ENCODE data around the gene PTRH1. TPM values are rescaled to one million over a fixed set of nuclear protein-coding genes. Genes with fewer than 3 reads are reported as not detected.
A peak's percentile ranks its signal among the peaks of the same experiment; 100 is the strongest.

Gene PTRH1
- total RNA-seq, 1 experiment from 2014 or later: 8.7 TPM

GRCh38 chr9:127738666-127739065, 23.2 kb upstream of the PTRH1 start:
- POLR2A ChIA-PET: no interaction called here
- intact Hi-C loops (cut with micrococcal nuclease; ENCODE audit: unreplicated experiment): loop anchor here (5.0 kb wide), 1 partner anchor 179 kb away; the partner anchor contains the start of gene ST6GALNAC4
- Histone ChIP-seq H3K36me3 (ENCODE audit: control insufficient read depth, insufficient read depth, low read length) (no peaks in the 10 kb centered on the region), H3K4me3 (ENCODE audit: low read depth, low read length) (no peak overlapping the region), H3K27me3 (replicated peaks; ENCODE audit: control insufficient read depth, insufficient read depth, low read length) (no peaks in the 10 kb centered on the region; the same call in 1 of the 2 replicates), H3K4me1 (no peaks in the 10 kb centered on the region), H3K9me3 (no peaks in the 10 kb centered on the region)
- no peak for TF ChIP-seq CTCF (IDR thresholded peaks at IDR 0.05; ENCODE audit: insufficient read depth in 1 of 2, low read depth in 1 of 2, low read length in 1 of 2, severe bottlenecking in 1 of 2, unreplicated experiment in 1 of 2)
- Mint-ChIP-seq H3K27ac (ENCODE audit: unreplicated experiment) (no peak overlapping the region), H3K4me1 (ENCODE audit: low read depth, unreplicated experiment) (no peaks in the 10 kb centered on the region), H3K9me3 (ENCODE audit: unreplicated experiment) (no peaks in the 10 kb centered on the region), H3K4me3 (ENCODE audit: unreplicated experiment) (no peak overlapping the region), H3K27me3 (ENCODE audit: insufficient read depth, unreplicated experiment) (peaks cover 10% of the 10 kb centered on the region), H3K36me3 (ENCODE audit: insufficient read depth, unreplicated experiment) (peaks cover 7% of the 10 kb centered on the region)
- CTCF ChIA-PET: no interaction called here
- no TSS peak for BruUV-seq (replicated peaks)
- no peak for DNase-seq

- TF ChIP-seq CTCF (IDR thresholded peaks at IDR 0.05; ENCODE audit: insufficient read depth in 1 of 2, low read depth in 1 of 2, low read length in 1 of 2, severe bottlenecking in 1 of 2, unreplicated experiment in 1 of 2): no peak
- peaks cover 7% of the 10 kb centered on the region for H3K36me3 Mint-ChIP-seq (ENCODE audit: insufficient read depth, unreplicated experiment)
- no TSS peak for BruUV-seq (replicated peaks)
Measured at GRCh38 chr9:127735530-127736185, 20.2 kb upstream of the PTRH1 start.

GRCh38 chr9:127734747-127735529, 19.5 kb upstream of the PTRH1 start, which contains the start of gene TOR2A:
TSS of gene TOR2A (minus strand) at chr9:127735294. CDS start at chr9:127735270, 24 bp downstream.
- peak; percentile 96 to 98 for DNase-seq
- Mint-ChIP-seq H3K27me3 (ENCODE audit: insufficient read depth, unreplicated experiment) (peaks cover 10% of the 10 kb centered on the region), H3K4me3 (ENCODE audit: unreplicated experiment) (peak within 1 kb of the TSS; percentile 68), H3K9me3 (ENCODE audit: unreplicated experiment) (no peaks in the 10 kb centered on the region), H3K4me1 (ENCODE audit: low read depth, unreplicated experiment) (no peaks in the 10 kb centered on the region), H3K36me3 (ENCODE audit: insufficient read depth, unreplicated experiment) (peaks cover 7% of the 10 kb centered on the region), H3K27ac (ENCODE audit: unreplicated experiment) (no peak within 1 kb of the TSS)
- H3K9me3 ChIP-seq: no peaks in the 10 kb centered on the region
- no peaks in the 10 kb centered on the region for H3K4me1 ChIP-seq
- peak; percentile 92 for TF ChIP-seq CTCF (IDR thresholded peaks at IDR 0.05; ENCODE audit: insufficient read depth in 1 of 2, low read depth in 1 of 2, low read length in 1 of 2, severe bottlenecking in 1 of 2, unreplicated experiment in 1 of 2)
- intact Hi-C loops (cut with micrococcal nuclease; ENCODE audit: unreplicated experiment): loop anchor here (1.0 to 5.0 kb wide), 5 partner anchors 50 to 230 kb away; partner anchors contain the start of gene ST6GALNAC4
- ChIA-PET POLR2A (interaction anchor here (0.6 to 1.5 kb wide), 8 partner anchors 36 to 188 kb away, joined by 3 to 13 read pairs (median 5); partner anchors contain the start of genes CDK9 and ST6GALNAC4), CTCF (interaction anchor here (0.5 to 2.1 kb wide), 48 partner anchors 10 to 510 kb away, joined by 3 to 37 read pairs (median 4); partner anchors contain the start of genes CDK9, FPGS, PTRH1 and ST6GALNAC4)
- peak within 1 kb of the TSS; percentile 69 for H3K4me3 ChIP-seq (ENCODE audit: low read depth, low read length)
- H3K36me3 ChIP-seq (ENCODE audit: control insufficient read depth, insufficient read depth, low read length): no peaks in the 10 kb centered on the region
- no peaks in the 10 kb centered on the region; the same call in 1 of the 2 replicates for H3K27me3 ChIP-seq (replicated peaks; ENCODE audit: control insufficient read depth, insufficient read depth, low read length)
- BruUV-seq (replicated peaks): no TSS peak

More at GRCh38 chr9:127735530-127736185, 20.2 kb upstream of the PTRH1 start:
- Histone ChIP-seq H3K4me3 (ENCODE audit: low read depth, low read length) (no peak overlapping the region; the same call in 1 of the 2 replicates), H3K4me1 (no peaks in the 10 kb centered on the region), H3K36me3 (ENCODE audit: control insufficient read depth, insufficient read depth, low read length) (no peaks in the 10 kb centered on the region), H3K27me3 (replicated peaks; ENCODE audit: control insufficient read depth, insufficient read depth, low read length) (no peaks in the 10 kb centered on the region; the same call in 1 of the 2 replicates), H3K9me3 (no peaks in the 10 kb centered on the region)
- intact Hi-C loops (cut with micrococcal nuclease; ENCODE audit: unreplicated experiment): loop anchor here (1.0 to 5.0 kb wide), 4 partner anchors 50 to 231 kb away; partner anchors contain the start of gene ST6GALNAC4
- Mint-ChIP-seq H3K27me3 (ENCODE audit: insufficient read depth, unreplicated experiment) (peaks cover 10% of the 10 kb centered on the region), H3K9me3 (ENCODE audit: unreplicated experiment) (no peaks in the 10 kb centered on the region), H3K4me3 (ENCODE audit: unreplicated experiment) (peak overlapping the region; percentile 68), H3K4me1 (ENCODE audit: low read depth, unreplicated experiment) (no peaks in the 10 kb centered on the region), H3K27ac (ENCODE audit: unreplicated experiment) (no peak overlapping the region)
- POLR2A ChIA-PET: interaction anchor here (0.6 to 1.5 kb wide), 3 partner anchors 35 to 133 kb away, joined by 3 to 10 read pairs (median 6); partner anchors contain the start of gene CDK9
- CTCF ChIA-PET: interaction anchor here (0.8 to 2.1 kb wide), 23 partner anchors 9 to 339 kb away, joined by 3 to 37 read pairs (median 9); partner anchors contain the start of genes CDK9, FPGS, PTRH1 and ST6GALNAC4
- no peak for DNase-seq

Data from Caco-2 (cell line).